ENCODE results near the gene CHRDL2.

DNA sequence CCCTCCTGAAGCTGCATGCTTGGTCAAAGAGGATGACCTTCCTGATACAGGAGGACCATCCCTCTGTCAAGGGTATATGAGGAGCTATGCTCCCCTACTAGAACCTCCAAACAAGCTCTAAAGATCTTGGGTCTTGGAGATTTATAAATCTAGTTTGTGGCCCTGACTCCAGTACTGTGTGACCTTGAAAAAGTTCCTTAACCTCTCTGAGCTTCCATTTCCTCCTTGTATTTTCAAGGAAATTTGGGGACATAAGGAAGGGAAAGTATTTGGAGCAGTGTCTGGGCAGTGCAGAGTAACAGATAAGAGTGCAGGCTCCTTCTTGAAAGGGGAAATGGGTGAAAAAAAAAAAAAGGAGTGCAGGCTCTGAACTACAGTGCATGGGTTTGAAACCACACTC lies 45.9 kb downstream of the CHRDL2 start:
- TF ChIP-seq NR1H2 (CRISPR knock-in tag; IDR thresholded peaks at IDR 0.05), result no peak
- TF ChIP-seq, protein P1, sequence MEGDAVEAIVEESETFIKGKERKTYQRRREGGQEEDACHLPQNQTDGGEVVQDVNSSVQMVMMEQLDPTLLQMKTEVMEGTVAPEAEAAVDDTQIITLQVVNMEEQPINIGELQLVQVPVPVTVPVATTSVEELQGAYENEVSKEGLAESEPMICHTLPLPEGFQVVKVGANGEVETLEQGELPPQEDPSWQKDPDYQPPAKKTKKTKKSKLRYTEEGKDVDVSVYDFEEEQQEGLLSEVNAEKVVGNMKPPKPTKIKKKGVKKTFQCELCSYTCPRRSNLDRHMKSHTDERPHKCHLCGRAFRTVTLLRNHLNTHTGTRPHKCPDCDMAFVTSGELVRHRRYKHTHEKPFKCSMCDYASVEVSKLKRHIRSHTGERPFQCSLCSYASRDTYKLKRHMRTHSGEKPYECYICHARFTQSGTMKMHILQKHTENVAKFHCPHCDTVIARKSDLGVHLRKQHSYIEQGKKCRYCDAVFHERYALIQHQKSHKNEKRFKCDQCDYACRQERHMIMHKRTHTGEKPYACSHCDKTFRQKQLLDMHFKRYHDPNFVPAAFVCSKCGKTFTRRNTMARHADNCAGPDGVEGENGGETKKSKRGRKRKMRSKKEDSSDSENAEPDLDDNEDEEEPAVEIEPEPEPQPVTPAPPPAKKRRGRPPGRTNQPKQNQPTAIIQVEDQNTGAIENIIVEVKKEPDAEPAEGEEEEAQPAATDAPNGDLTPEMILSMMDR (IDR thresholded peaks at IDR 0.05), result no peak
- TF ChIP-seq, protein P2, sequence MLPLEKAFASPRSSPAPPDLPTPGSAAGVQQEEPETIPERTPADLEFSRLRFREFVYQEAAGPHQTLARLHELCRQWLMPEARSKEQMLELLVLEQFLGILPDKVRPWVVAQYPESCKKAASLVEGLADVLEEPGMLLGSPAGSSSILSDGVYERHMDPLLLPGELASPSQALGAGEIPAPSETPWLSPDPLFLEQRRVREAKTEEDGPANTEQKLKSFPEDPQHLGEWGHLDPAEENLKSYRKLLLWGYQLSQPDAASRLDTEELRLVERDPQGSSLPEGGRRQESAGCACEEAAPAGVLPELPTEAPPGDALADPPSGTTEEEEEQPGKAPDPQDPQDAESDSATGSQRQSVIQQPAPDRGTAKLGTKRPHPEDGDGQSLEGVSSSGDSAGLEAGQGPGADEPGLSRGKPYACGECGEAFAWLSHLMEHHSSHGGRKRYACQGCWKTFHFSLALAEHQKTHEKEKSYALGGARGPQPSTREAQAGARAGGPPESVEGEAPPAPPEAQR (CRISPR knock-in tag; IDR thresholded peaks at IDR 0.05), result no peak
- TF ChIP-seq, protein P3, sequence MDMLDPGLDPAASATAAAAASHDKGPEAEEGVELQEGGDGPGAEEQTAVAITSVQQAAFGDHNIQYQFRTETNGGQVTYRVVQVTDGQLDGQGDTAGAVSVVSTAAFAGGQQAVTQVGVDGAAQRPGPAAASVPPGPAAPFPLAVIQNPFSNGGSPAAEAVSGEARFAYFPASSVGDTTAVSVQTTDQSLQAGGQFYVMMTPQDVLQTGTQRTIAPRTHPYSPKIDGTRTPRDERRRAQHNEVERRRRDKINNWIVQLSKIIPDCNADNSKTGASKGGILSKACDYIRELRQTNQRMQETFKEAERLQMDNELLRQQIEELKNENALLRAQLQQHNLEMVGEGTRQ (CRISPR knock-in tag; IDR thresholded peaks at IDR 0.05), result no peak
- TF ChIP-seq, protein P4, sequence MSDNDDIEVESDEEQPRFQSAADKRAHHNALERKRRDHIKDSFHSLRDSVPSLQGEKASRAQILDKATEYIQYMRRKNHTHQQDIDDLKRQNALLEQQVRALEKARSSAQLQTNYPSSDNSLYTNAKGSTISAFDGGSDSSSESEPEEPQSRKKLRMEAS (CRISPR knock-in tag; IDR thresholded peaks at IDR 0.05), result no peak
- no peak for TF ChIP-seq JUN (CRISPR knock-in tag; IDR thresholded peaks at IDR 0.05)
- no peak for TF ChIP-seq ETV6 (CRISPR knock-in tag; IDR thresholded peaks at IDR 0.05)
- TF ChIP-seq, protein P5, sequence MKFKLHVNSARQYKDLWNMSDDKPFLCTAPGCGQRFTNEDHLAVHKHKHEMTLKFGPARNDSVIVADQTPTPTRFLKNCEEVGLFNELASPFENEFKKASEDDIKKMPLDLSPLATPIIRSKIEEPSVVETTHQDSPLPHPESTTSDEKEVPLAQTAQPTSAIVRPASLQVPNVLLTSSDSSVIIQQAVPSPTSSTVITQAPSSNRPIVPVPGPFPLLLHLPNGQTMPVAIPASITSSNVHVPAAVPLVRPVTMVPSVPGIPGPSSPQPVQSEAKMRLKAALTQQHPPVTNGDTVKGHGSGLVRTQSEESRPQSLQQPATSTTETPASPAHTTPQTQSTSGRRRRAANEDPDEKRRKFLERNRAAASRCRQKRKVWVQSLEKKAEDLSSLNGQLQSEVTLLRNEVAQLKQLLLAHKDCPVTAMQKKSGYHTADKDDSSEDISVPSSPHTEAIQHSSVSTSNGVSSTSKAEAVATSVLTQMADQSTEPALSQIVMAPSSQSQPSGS (CRISPR knock-in tag; IDR thresholded peaks at IDR 0.05; ENCODE audit: borderline replicate concordance, low read depth), result no peak
- no peak for TF ChIP-seq OVOL2 (CRISPR knock-in tag; IDR thresholded peaks at IDR 0.05; ENCODE audit: borderline replicate concordance)
- no peak for TF ChIP-seq NR2C2 (CRISPR knock-in tag; IDR thresholded peaks at IDR 0.05)

All from WTC11 (cell line).